ENCODE data around the gene MST1R. TPM values are rescaled to one million over a fixed set of nuclear protein-coding genes. Genes with fewer than 3 reads are reported as not detected.
A peak's percentile ranks its signal among the peaks of the same experiment; 100 is the strongest.
"Not testable (repeated sequence)": the region's sequence is repeated elsewhere in the genome, so short reads cannot be mapped to it uniquely, and the experiment has no call there.

Gene MST1R
- total RNA-seq, result 1 to 10 TPM in 1 of 2 experiments, under 1 TPM in 1; 0.75 to 1.0 TPM
- under 1 TPM in 2 of 3 donors, not detected in 1; 0.19 to 0.58 TPM for polyA plus RNA-seq
- total RNA-seq, result 0 to 1.4 (median 0.53) reads per million in 6 experiments

DNA sequence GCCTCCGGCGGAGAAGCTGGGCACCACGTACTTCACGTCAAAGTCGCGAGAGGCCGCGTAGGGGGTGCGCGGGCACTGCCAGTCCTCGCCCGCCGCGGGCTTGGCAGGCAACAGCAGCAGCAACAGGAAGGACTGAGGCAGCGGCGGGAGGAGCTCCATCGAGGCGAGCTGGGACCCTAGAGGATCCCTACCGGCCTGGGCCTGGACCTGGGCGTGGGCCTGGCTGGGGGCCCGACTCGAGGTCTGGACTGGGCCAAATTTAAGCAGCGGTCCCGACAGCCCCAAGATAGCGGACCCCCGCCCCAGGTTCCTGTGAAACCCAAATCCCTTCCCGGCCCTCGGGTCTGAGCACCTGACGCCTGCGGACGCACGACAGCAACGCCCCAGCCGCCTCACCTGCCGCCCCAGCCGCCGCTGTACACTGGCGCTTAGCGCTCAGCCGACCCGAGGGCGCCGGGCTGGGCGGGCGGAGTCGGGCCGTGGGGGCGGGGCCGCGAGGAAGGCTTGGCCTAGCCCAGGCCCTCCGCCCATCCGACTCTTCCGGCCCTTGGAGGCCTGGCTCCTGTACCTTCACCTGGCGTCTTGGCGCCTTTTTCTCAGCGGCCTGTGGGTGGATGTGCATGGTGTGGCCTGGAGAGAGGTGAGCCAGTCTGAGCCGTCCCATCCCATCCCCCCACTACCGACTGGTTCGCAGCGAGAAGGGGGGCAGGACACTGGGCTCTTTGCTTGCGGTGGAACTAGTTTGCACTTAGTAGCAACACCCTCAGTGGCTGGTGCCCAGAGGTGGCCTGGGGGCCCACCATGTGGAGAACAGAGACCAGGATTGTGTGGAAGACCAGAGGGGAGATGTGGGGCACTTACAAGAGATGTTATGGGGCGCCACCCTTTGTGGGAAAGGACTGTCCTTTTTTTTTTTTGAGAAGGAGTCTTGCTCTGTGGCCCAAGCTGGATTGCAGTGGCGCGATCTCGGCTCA, at the start of gene MST1R:
Gene MST1R, minus strand, starts transcription at position 423 of the 974 bp plus-strand sequence. Its CDS starts 264 bp downstream, at position 159.
- peak within 1 kb of the TSS in 9 of 10 donors; percentile 57 to 94 (median 85) for H3K27ac Mint-ChIP-seq
- H3K4me3 Mint-ChIP-seq, result peak within 1 kb of the TSS; percentile 74 to 89 (median 84)
- H3K36me3 Mint-ChIP-seq, result peaks cover 0 to 2% (median 0%) of the 10 kb centered on the region in 3 donors
- no peaks in the 10 kb centered on the region for H3K27me3 Mint-ChIP-seq
- DNase-seq (peak; percentile 69 to 89 (median 80)), ATAC-seq (peak; percentile 98 to 99)
- POLR2A ChIA-PET, result interaction anchor here (0.6 to 2.4 kb wide), 3 partner anchors 101 to 1202 kb away, joined by 3 to 9 read pairs (median 4); partner anchors contain the start of gene INKA1
- H3K4me1 Mint-ChIP-seq, result peaks cover 14 to 32% (median 30%) of the 10 kb centered on the region in 4 donors
- no peaks in the 10 kb centered on the region for H3K9me3 Mint-ChIP-seq

DNA sequence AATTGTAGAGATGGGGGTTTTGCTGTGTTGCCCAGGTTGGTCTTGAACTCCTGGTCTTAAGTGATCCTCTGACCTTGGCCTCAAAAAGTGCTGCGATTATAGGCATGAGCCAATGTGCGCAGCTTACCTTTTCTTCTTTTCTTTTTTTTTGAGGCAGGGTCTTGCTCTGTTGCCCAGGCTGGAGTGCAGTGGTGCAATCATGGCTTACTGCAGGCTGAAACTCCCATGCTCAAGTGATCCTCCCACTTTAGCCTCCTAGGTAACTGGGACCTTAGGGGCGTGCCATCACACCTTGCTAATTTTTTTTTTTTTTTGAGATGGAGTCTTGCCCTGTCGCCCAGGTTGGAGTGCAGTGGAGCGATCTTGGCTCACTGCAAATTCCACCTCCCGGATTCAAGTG, 49.3 kb upstream of the MST1R start:
- Mint-ChIP-seq H3K27me3 (no peaks in the 10 kb centered on the region), H3K36me3 (peaks cover 0 to 22% (median 0%) of the 10 kb centered on the region in 3 donors), H3K27ac (no peak overlapping the region)

DNA sequence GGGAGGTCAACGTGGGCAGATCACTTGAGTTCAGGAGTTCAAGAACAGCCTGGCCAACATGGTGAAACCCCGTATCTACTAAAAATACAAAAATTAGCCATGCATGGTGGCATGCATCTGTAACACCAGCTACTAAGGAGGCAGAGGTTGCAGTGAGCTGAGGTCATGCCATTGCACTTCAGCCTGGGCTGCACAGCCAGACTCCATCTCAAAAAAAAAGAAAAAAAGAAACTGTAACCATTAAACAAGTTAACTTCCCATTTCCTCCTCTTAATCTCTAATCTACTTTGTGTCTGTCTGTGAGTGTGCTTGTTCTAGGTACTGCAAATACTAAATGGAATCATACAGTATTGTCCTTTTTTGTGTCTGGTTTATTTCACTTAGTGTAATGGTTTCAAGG, 39.0 kb upstream of the MST1R start:
- peak overlapping the region in 7 of 10 donors; percentile 3 to 78 (median 38) for H3K4me3 Mint-ChIP-seq

More for the DNA sequence above, 49.3 kb upstream of the MST1R start:
- peaks cover 8 to 46% (median 29%) of the 10 kb centered on the region in 4 donors for H3K4me1 Mint-ChIP-seq
- no peak overlapping the region for H3K4me3 Mint-ChIP-seq
- POLR2A ChIA-PET, result interaction anchor here (1.2 kb wide), 1 partner anchor 13 kb away, joined by 4 read pairs; the partner anchor contains the start of gene RBM6
- no peak for DNase-seq
- ATAC-seq, result no peak
- no peaks in the 10 kb centered on the region for H3K9me3 Mint-ChIP-seq

DNA sequence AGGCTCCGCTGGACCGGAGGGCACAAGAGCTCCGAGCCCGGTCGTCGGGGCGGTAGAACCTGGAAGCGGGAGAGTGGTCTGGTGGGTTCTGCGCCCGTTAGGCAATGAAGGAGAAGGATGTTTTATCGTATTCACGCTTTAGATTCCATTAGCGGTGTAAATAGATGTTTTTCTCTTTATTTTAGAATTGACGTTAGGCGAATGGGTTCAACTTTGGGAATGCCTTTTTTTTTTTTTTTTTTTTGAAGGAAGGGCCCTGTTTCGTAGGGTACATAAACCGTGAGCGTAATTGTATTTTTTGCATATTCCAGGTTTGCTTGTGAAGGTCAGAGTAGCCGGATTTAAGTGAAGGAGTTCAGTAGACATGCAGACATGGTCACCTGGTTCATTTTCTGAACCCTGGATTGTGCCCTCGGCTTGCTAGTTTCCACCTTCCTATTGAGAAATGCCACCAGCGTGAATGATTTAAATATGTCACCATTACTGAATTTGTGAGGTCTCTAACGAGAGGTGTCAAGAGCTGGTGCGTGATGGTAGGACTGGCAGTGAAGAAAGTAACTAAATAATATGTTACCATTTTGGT, 37.1 kb upstream of the MST1R start:
- peaks cover 14 to 43% (median 33%) of the 10 kb centered on the region in 4 donors for H3K4me1 Mint-ChIP-seq
- POLR2A ChIA-PET, result interaction anchor here (0.6 to 2.7 kb wide), 12 partner anchors 8 to 1640 kb away, joined by 3 to 29 read pairs (median 4); partner anchors contain the start of genes AMIGO3, HYAL3, IP6K1 and MON1A
- ATAC-seq (no peak), DNase-seq (no peak)
- peak overlapping the region; percentile 95 to 100 (median 99) for H3K4me3 Mint-ChIP-seq
- peaks cover 4 to 18% (median 5%) of the 10 kb centered on the region in 3 donors for H3K36me3 Mint-ChIP-seq
- H3K9me3 Mint-ChIP-seq, result no peaks in the 10 kb centered on the region
- H3K27ac Mint-ChIP-seq, result peak overlapping the region; percentile 95 to 99 (median 98)
- H3K27me3 Mint-ChIP-seq, result no peaks in the 10 kb centered on the region

More for the DNA sequence above, 39.0 kb upstream of the MST1R start:
- ATAC-seq (no peak), DNase-seq (no peak)
- Mint-ChIP-seq H3K9me3 (no peaks in the 10 kb centered on the region), H3K27me3 (no peaks in the 10 kb centered on the region), H3K4me1 (peaks cover 23 to 57% (median 39%) of the 10 kb centered on the region in 4 donors), H3K27ac (peak overlapping the region in 6 of 10 donors; percentile 5 to 70 (median 45)), H3K36me3 (peaks cover 5 to 29% (median 7%) of the 10 kb centered on the region in 3 donors)
- POLR2A ChIA-PET, result no interaction called here

DNA sequence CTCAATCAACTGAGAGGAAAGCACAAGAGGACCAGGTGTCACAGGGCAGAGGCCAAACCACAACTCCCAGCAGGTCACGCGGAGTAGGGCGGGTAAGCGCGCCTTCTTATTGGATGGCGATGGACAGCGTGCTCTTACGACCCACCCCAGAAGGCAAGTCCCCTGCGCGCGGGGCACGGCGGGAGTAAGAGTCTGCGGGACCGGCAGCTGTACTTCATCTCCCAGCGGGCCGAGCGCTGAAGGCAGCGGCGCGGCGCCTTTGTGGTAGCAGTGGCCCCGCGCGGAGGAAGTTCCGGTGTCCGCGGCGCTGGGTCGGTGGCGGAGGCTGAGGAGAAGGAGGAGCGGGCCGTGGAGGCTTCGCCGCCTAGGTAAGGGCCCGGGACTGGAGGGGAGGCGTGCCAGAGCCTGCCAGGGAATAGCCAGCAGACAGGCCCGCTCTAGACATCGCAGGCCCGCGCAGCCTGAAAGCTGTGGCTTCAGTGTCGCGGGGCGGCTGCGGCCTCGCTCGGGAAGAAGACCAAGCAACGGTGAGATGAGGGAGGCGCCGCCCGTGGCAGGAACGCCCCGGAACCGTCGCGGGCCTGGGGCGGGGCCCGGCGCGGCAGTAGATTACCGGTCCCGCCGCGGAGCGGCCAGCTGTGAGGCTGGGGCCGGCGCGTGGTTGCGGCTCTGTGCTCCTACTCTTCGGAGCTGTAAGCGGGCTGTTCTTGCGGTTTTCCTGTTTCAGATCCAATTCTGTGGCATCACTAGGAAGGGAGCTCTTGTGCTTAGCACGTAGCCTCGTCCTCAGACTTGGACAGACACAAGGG, 36.4 kb upstream of the MST1R start, which contains the start of gene RBM6:
Gene RBM6, plus strand, starts transcription at position 293 of the 809 bp plus-strand sequence. CDS start 22,492 bp downstream, outside the sequence.
- no peaks in the 10 kb centered on the region for H3K27me3 Mint-ChIP-seq
- H3K4me3 Mint-ChIP-seq, result peak within 1 kb of the TSS; percentile 95 to 100 (median 99)
- peaks cover under 1 to 12% (median 5%) of the 10 kb centered on the region in 3 donors for H3K36me3 Mint-ChIP-seq
- POLR2A ChIA-PET, result interaction anchor here (0.7 to 2.7 kb wide), 14 partner anchors 8 to 1640 kb away, joined by 3 to 29 read pairs (median 4); partner anchors contain the start of genes AMIGO3, HYAL3, INKA1 and IP6K1
- ATAC-seq (peak; percentile 96 to 98), DNase-seq (peak; percentile 85 to 96 (median 90))
- H3K27ac Mint-ChIP-seq, result peak within 1 kb of the TSS; percentile 95 to 99 (median 98)
- H3K9me3 Mint-ChIP-seq, result no peaks in the 10 kb centered on the region
- peaks cover 11 to 39% (median 31%) of the 10 kb centered on the region in 4 donors for H3K4me1 Mint-ChIP-seq

DNA sequence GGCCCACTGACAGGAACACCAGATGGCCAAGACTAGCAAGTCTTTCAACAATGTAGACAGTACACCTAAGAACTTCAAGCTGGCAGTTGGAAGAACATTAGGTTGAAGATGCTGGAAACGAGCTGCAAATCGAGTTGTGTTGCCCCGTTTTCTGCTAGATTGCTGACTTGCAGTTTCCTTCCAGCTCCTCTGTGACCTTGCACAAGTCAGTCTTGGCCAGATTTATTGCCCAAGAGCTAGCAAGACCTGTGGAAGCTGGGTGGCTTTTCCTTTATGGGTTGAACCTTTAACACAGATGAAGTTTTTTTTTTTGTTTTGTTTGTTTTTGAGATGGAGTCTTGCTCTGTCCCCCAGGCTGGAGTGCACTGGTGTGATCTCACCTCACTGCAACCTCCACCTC, 33.4 kb upstream of the MST1R start:
- Mint-ChIP-seq H3K4me1 (peaks cover 6 to 24% (median 20%) of the 10 kb centered on the region in 4 donors), H3K27ac (peak overlapping the region in 1 of 10 donors; percentile 79), H3K4me3 (no peak overlapping the region), H3K36me3 (no peaks in the 10 kb centered on the region), H3K9me3 (no peaks in the 10 kb centered on the region), H3K27me3 (no peaks in the 10 kb centered on the region)
- DNase-seq (no peak), ATAC-seq (no peak)
- POLR2A ChIA-PET, result interaction anchor here (0.6 kb wide), 1 partner anchor 59 kb away, joined by 6 read pairs; no protein-coding TSS in a partner anchor

DNA sequence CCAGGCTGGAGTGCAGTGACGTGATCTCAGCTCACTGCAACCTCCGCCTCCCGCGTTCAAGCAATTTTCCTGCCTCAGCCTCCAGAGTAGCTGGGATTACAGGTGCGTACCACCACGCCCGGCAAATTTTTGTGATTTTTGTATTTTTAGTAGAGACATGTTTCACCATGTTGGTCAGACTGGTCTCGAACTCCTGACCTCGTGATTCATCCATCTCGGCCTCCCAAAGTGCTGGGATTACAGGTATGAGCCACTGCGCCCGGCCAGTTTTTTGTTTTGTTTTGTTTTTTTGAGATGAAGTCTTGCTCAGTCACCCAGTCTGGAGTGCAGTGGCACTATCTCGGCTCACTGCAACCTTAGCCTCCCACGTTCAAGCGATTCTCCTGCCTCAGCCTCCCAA, 28.6 kb upstream of the MST1R start:
- POLR2A ChIA-PET, DNase-seq, H3K4me3 Mint-ChIP-seq, H3K27me3 Mint-ChIP-seq, H3K27ac Mint-ChIP-seq, ATAC-seq, H3K9me3 Mint-ChIP-seq, H3K36me3 Mint-ChIP-seq: not testable (repeated sequence)
- peaks cover 8 to 29% (median 20%) of the 10 kb centered on the region in 4 donors for H3K4me1 Mint-ChIP-seq

DNA sequence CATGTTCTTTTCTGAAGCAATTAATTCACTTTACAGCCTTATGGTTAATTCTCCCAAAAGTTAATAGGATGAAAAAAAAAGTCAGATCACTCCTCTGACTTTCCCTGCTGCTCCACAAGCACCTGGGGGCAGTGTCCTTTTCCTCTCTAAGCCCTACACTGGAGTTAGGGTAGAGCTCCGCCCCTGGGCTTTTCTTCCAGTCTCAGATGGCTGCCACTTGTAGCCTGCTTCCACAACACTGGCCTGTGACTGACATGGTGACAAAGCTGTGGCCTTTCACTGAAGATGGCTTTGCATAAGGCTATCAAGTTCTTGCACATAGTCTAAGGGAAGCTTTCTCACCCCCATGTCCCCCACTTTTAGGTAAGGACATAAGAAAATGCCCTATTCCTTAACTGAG, 27.2 kb upstream of the MST1R start:
- no peak for ATAC-seq
- POLR2A ChIA-PET, result interaction anchor here (2.7 kb wide), 1 partner anchor 9 kb away, joined by 29 read pairs; the partner anchor contains the start of gene RBM6
- Mint-ChIP-seq H3K27me3 (no peaks in the 10 kb centered on the region), H3K27ac (peak overlapping the region in 9 of 10 donors; percentile 47 to 93 (median 80)), H3K4me1 (peaks cover 12 to 33% (median 24%) of the 10 kb centered on the region in 4 donors), H3K4me3 (peak overlapping the region in 7 of 10 donors; percentile 8 to 63 (median 47)), H3K9me3 (no peaks in the 10 kb centered on the region), H3K36me3 (peaks cover 0 to 4% (median 0%) of the 10 kb centered on the region in 3 donors)
- no peak for DNase-seq

DNA sequence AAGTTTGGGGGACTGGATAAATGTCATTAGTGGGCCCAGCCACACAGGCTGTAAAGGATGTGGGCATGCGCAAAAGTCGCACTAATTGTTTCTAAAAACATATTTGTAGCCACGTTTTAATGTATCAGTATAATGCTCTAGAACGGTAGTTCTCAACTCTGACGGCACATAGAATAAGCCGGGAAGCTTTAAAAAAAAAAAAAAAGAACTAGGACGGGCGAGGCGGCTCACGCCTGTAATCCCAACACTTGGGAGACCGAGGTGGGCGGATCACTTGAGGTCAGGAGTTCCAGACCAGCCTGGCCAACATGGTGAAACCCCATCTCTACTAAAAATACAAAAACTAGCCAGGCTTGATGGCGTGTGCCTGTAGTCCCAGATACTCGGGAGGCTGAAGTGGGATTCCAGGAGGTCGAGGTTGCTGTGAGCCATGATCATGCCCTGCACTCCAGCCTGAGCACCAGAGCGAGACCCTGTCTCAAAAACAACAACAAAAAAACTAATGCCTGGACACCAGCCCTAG, 26.6 kb upstream of the MST1R start:
- peak overlapping the region; percentile 43 to 93 (median 92) for H3K27ac Mint-ChIP-seq
- no peaks in the 10 kb centered on the region for H3K9me3 Mint-ChIP-seq
- DNase-seq, result no peak
- peaks cover 0 to 4% (median 0%) of the 10 kb centered on the region in 3 donors for H3K36me3 Mint-ChIP-seq
- no peak for ATAC-seq
- no peaks in the 10 kb centered on the region for H3K27me3 Mint-ChIP-seq
- peak overlapping the region; percentile 79 to 89 (median 84) for H3K4me3 Mint-ChIP-seq
- peaks cover 13 to 35% (median 27%) of the 10 kb centered on the region in 4 donors for H3K4me1 Mint-ChIP-seq
- POLR2A ChIA-PET, result interaction anchor here (0.8 to 2.7 kb wide), 4 partner anchors 9 to 407 kb away, joined by 3 to 29 read pairs (median 4); partner anchors contain the start of gene RBM6

DNA sequence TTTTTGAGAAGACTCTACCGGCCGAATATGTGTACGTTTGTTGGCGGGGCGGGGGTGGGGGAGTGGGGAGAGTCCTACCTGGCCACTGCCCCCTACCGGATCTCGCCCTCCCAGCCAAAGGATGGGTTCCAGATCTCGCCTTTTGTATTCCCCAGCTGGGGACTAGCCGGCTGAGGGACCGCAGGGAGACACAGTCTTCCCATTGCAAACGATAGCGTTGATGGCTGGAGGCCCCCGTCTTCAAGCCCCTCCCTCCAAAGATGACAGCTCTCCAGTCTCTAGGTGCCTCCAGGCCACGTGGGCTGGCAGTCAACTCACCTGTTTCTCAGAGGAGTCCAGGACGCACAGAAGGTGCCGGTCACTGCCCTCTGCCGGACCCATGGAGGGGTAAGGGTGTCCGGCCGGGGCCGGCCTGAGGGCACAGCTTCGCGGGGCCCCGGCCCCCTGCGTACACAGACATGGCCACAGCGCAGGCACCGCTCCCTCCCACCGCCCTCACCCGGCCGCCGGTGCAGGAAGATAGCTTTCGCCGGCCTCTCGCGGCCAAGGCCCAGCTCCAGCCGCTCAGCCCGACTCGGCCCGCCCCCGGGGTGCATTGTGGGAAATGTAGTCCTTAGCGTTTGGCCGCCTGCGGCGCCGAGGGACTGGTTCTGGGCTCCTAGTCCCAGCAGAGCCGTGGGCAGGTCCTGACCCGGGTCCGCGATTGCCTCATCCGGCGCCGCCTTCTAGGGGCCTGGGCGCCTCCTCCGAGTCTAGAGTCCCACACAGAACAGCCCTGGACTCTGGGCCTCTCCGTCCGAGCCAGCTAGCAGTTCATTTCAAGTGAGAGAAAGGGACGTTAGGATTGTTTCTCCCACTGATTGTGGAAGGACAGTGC, 25.9 kb upstream of the MST1R start, which contains the start of gene MON1A:
Gene MON1A, minus strand, starts transcription at position 521 of the 877 bp plus-strand sequence. CDS start 16,465 bp downstream, outside the sequence.
- H3K4me1 Mint-ChIP-seq, result peaks cover 13 to 35% (median 27%) of the 10 kb centered on the region in 4 donors
- peak; percentile 92 to 97 for ATAC-seq
- DNase-seq, result peak; percentile 69 to 90 (median 76)
- POLR2A ChIA-PET, result interaction anchor here (0.6 to 2.7 kb wide), 5 partner anchors 10 to 511 kb away, joined by 3 to 29 read pairs (median 3); partner anchors contain the start of gene RBM6
- no peaks in the 10 kb centered on the region for H3K9me3 Mint-ChIP-seq
- H3K36me3 Mint-ChIP-seq, result peaks cover 0 to 6% (median 0%) of the 10 kb centered on the region in 3 donors
- no peaks in the 10 kb centered on the region for H3K27me3 Mint-ChIP-seq
- H3K27ac Mint-ChIP-seq, result peak within 1 kb of the TSS; percentile 43 to 93 (median 92)
- peak within 1 kb of the TSS; percentile 79 to 89 (median 84) for H3K4me3 Mint-ChIP-seq

All from naive thymus-derived CD8-positive, alpha-beta T cell (primary cell).